ENCODE data around the gene ARL14EP.

Gene ARL14EP

GRCh38 chr11:30326114-30326778 is 3.3 kb downstream of the ARL14EP start:
- TF ChIP-seq CTCF (conservative IDR thresholded peaks at IDR 0.05; ENCODE audit: low read depth, low read length), result no peak
- peak; percentile 35 for DNase-seq (ENCODE audit: low read depth)
- no peak overlapping the region for H3K4me3 ChIP-seq (ENCODE audit: low read depth, low read length)

DNA sequence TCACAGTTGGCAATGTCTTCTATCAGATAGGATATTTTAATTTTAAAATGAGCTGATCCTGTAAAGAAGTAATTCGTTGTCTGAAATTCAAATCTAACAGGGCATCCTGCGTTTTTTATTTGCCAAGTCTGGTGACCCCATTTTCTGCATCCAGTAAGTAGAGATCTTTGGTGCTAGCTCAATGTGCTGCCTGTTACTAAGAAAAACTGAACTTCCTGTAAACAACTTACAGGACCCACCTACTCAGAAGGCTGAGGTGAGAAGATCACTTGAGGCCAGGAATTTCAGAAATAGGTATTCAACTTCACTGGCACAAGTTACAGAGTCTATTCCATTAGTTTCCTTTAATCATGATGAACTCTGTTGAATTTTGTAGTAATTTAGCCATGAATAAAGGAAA is 4.0 kb downstream of the ARL14EP start:
- no peak for DNase-seq (ENCODE audit: low read depth)
- H3K4me3 ChIP-seq (ENCODE audit: low read depth, low read length), result no peak overlapping the region
- TF ChIP-seq CTCF (conservative IDR thresholded peaks at IDR 0.05; ENCODE audit: low read depth, low read length), result no peak

DNA sequence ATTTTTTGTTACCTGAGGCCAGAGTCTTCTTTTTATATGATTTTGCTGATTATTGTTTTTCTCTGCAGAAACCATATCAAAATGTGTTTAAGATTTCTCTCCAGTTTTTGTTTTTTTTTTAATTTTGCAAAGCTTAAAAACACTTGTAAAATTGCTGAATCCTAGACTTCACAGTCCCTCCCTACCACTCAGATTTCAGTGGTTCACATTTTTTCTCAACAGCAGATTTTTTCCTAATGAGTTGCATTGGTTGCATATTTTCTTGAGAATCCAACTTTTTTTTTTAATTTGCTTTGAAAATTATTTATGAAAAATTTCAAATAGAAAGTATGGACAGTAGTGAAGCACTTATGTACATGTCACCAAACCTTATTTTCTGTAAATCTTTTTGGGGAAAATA is 5.8 kb downstream of the ARL14EP start:
- DNase-seq (ENCODE audit: low read depth), result peak; percentile 63
- H3K4me3 ChIP-seq (ENCODE audit: low read depth, low read length), result no peak overlapping the region
- no peak for TF ChIP-seq CTCF (conservative IDR thresholded peaks at IDR 0.05; ENCODE audit: low read depth, low read length)

DNA sequence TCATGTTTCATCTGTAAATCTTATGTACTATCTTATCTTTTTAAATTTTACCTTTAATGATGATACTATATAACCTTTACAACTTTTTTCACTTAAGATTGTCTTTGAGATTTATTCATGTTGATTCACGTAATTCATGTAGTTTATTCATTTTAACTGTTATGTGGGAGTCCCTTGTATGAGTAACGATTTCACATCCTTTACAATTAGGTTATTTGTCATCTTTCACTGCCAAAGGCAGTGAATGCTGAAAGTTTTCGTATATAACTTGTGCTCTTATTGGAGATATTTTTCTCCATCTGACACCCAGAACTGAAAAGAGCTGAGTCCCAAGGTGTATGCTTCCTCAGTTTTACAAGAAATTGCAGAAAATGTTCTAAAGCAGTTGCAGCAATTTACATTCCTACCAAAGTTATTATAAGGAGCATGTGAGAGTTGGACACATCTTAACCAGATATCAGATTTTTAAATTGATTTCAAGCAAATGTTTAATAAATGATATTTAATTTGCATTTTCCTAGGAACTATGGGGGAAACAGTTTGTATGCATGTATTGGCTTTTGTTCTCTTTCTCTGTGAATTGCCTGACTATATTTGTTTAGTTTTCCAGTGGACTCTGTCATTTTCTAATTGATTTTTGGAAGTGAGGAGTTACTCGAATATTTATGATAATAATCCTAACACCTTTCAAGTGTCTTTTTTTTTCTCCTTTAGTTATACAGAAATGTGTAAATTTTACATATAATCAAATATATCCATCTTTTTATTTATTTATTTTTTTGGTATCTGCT is 6.4 kb downstream of the ARL14EP start:
- DNase-seq (ENCODE audit: low read depth), result no peak
- no peak for TF ChIP-seq CTCF (conservative IDR thresholded peaks at IDR 0.05; ENCODE audit: low read depth, low read length)
- H3K4me3 ChIP-seq (ENCODE audit: low read depth, low read length), result no peak overlapping the region

DNA sequence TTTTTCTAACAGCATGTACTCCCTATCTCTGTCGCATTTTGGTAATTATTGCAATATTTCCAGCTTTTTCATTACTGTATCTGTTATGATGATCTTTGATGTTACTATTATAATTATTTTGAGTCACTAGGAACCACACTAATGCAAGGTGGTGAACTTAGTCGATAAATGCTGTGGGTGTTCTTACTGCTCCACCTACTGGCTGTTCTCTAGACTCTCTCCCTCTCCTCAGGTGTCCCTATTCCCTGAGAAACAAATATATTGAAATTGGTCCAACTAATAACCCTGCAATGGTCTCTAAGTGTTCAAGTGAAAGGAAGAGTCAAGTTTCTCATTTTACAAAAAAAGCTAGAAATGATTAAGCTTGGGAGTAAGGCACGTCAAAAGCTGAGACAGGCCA is 10.5 kb downstream of the ARL14EP start:
- no peak overlapping the region for H3K4me3 ChIP-seq (ENCODE audit: low read depth, low read length)
- peak; percentile 70 for TF ChIP-seq CTCF (conservative IDR thresholded peaks at IDR 0.05; ENCODE audit: low read depth, low read length)
- peak; percentile 58 for DNase-seq (ENCODE audit: low read depth)

DNA sequence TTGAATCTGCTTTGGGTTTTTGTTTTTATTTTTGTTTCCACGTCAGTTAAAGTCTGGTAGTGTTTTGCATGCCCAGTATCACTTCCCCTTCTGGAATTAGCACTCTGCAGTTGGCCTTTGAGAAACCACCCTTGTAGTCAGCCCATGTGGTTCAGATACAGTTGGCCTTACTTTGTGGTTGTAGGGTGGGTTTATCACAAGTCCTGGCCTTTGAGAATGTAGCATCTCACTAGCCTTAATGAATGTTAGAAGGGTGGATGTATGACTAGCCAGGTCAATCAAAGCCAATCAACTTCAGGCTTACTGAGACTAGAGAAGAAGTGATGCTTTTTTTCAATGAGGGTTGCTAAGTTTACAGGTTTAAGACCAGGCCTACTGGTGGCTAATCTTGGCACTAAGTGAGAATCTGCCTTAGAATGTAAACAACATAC is 19.8 kb downstream of the ARL14EP start:
- H3K4me3 ChIP-seq (ENCODE audit: low read depth, low read length), result no peak overlapping the region
- no peak for DNase-seq (ENCODE audit: low read depth)
- TF ChIP-seq CTCF (conservative IDR thresholded peaks at IDR 0.05; ENCODE audit: low read depth, low read length), result no peak
